PC-3 (cell line): Measurements from ENCODE around the gene MALRD1.

Experiments used
- CTCF ChIP-seq: fragments of 300-600 bp; sonication (generic); conservative IDR thresholded peaks from 2 replicates; pipeline ENCODE4 v1.5.1; 2017; ENCODE audit warnings: antibody characterized with exemption, low read depth, mild to moderate bottlenecking, low read length
- EZH2 ChIP-seq: fragments of 300-600 bp; sonication (generic); IDR thresholded peaks from one replicate; pipeline ENCODE4 v1.6.1; 2017; ENCODE audit warnings: antibody characterized with exemption, mild to moderate bottlenecking, low read length; ENCODE audit not compliant: unreplicated experiment
- EZH2phosphoT487 ChIP-seq: fragments of 300-600 bp; sonication (generic); IDR thresholded peaks from 2 replicates; pipeline ENCODE4 v1.6.1; 2018; ENCODE audit warnings: mild to moderate bottlenecking, antibody characterized with exemption, low read length, borderline replicate concordance

DNA sequence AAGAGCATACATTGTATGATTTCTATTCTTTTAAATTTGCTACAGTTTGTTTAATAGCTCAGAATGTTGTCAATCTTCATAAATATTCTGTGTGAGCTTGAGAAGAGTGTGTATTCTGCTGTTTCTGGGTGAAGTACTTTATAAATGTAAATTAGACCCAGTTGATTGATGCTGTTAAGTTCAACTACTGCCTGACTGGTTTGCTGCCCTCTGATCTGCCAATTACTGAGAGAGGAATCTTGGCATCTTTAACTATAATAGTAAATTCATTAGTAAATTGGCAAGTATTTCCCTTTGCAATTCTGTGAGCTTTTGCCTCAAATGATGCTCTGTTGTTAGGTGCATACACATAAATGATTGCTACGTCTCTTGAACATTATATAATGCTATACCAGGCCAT is 512.6 kb downstream of the MALRD1 start:
- TF ChIP-seq EZH2phosphoT487 (no peak), CTCF (no peak), EZH2 (no peak)
